Measurements from ENCODE around the gene LY6G6F. TPM values are rescaled to one million over a fixed set of nuclear protein-coding genes. Genes with fewer than 3 reads are reported as not detected.

LY6G6F gene
- total and polyA plus RNA-seq, 2 of the 13 experiments (the other 11 are each of a cell fraction or from before 2014, with no cell fraction given) = not detected

- no peak for TF ChIP-seq MAFF (IDR thresholded peaks at IDR 0.05; ENCODE audit: low read depth, low read length)
- 0 out of 2 replicates have a peak, but pooled peaks have one; percentile 4 for TF ChIP-seq FOXA1 (IDR thresholded peaks at IDR 0.05)
- TF ChIP-seq FOXA1 (CRISPR knock-in tag; IDR thresholded peaks at IDR 0.05) = peak; percentile 89
- TF ChIP-seq DMTF1 (CRISPR knock-in tag; IDR thresholded peaks at IDR 0.05) = no peak
- TF ChIP-seq ZBTB33 (CRISPR knock-in tag; IDR thresholded peaks at IDR 0.05) = no peak; the same call in 1 of the 2 replicates
- no peak for TF ChIP-seq TRIM22 (IDR thresholded peaks at IDR 0.05)
- no peak; the same call in 1 of the 2 replicates for TF ChIP-seq ZFX (CRISPR knock-in tag; IDR thresholded peaks at IDR 0.05; ENCODE audit: low read depth)
- TF ChIP-seq SP2 (CRISPR knock-in tag; IDR thresholded peaks at IDR 0.05) = 0 out of 2 replicates have a peak, but pooled peaks have one; percentile 24
- TF ChIP-seq ZNF772 (CRISPR knock-in tag; IDR thresholded peaks at IDR 0.05) = no peak; the same call in 1 of the 2 replicates
- no peak for TF ChIP-seq CREB3 (CRISPR knock-in tag; IDR thresholded peaks at IDR 0.05)
- TF ChIP-seq ZBED4 (CRISPR knock-in tag; IDR thresholded peaks at IDR 0.05; ENCODE audit: borderline replicate concordance) = no peak
- TF ChIP-seq ZNF572 (CRISPR knock-in tag; IDR thresholded peaks at IDR 0.05) = no peak
- no peak for TF ChIP-seq PHF8 (CRISPR knock-in tag; IDR thresholded peaks at IDR 0.05)
- no peak for TF ChIP-seq ZNF350 (CRISPR knock-in tag; IDR thresholded peaks at IDR 0.05; ENCODE audit: borderline replicate concordance, low read depth)
- TF ChIP-seq FOXK1 (CRISPR knock-in tag; IDR thresholded peaks at IDR 0.05; ENCODE audit: borderline replicate concordance, low read depth) = peak; percentile 75; the same call in 1 of the 2 replicates
- TF ChIP-seq SYNCRIP (IDR thresholded peaks at IDR 0.05; ENCODE audit: insufficient read depth, low read depth, low read length) = no peak
- TF ChIP-seq ZNF484 (CRISPR knock-in tag; IDR thresholded peaks at IDR 0.05; ENCODE audit: borderline replicate concordance, low read depth) = no peak
- TF ChIP-seq ARNT (IDR thresholded peaks at IDR 0.05) = no peak
These were observed 30.8 kb downstream of the LY6G6F start (continued) for GRCh38 chr6:31737315-31737990.
